ENCODE measurements around the gene MSANTD3. TPM values are rescaled to one million over a fixed set of nuclear protein-coding genes. Genes with fewer than 3 reads are reported as not detected.
A peak's percentile ranks its signal among the peaks of the same experiment; 100 is the strongest.

Gene MSANTD3
- total and polyA plus RNA-seq, 9 of the 15 experiments (the other 6 are each of a cell fraction or from before 2014, with no cell fraction given) = 9.4 to 28.7 (median 22.3) TPM

DNA sequence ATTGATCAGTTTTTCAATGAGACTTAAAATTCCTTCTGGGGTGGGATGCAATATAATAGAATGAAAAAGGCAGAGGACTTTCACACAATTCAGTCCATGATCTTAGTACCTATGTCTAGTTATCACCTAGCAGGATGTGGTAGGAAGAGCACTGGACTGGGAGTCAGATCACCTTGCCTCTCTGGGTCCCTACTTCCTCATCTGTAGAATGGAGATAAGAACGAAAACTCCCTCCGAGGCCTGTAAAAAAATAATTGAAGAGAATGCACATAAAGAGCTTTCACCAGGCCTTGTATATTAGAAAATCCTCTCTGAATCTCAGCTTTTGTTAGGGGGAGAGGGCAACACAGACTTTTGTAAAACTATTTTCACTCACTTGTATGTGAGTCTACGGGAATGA is 45.3 kb downstream of the MSANTD3 start (continued):
- TF ChIP-seq, protein P1, sequence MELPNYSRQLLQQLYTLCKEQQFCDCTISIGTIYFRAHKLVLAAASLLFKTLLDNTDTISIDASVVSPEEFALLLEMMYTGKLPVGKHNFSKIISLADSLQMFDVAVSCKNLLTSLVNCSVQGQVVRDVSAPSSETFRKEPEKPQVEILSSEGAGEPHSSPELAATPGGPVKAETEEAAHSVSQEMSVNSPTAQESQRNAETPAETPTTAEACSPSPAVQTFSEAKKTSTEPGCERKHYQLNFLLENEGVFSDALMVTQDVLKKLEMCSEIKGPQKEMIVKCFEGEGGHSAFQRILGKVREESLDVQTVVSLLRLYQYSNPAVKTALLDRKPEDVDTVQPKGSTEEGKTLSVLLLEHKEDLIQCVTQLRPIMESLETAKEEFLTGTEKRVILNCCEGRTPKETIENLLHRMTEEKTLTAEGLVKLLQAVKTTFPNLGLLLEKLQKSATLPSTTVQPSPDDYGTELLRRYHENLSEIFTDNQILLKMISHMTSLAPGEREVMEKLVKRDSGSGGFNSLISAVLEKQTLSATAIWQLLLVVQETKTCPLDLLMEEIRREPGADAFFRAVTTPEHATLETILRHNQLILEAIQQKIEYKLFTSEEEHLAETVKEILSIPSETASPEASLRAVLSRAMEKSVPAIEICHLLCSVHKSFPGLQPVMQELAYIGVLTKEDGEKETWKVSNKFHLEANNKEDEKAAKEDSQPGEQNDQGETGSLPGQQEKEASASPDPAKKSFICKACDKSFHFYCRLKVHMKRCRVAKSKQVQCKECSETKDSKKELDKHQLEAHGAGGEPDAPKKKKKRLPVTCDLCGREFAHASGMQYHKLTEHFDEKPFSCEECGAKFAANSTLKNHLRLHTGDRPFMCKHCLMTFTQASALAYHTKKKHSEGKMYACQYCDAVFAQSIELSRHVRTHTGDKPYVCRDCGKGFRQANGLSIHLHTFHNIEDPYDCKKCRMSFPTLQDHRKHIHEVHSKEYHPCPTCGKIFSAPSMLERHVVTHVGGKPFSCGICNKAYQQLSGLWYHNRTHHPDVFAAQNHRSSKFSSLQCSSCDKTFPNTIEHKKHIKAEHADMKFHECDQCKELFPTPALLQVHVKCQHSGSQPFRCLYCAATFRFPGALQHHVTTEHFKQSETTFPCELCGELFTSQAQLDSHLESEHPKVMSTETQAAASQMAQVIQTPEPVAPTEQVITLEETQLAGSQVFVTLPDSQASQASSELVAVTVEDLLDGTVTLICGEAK (IDR thresholded peaks at IDR 0.05) = no peak
- TF ChIP-seq, protein P1 (CRISPR knock-in tag; IDR thresholded peaks at IDR 0.05) = no peak
- TF ChIP-seq DNMT1 (IDR thresholded peaks at IDR 0.05) (no peak), ZNF780A (CRISPR knock-in tag; IDR thresholded peaks at IDR 0.05) (no peak), BCOR (IDR thresholded peaks at IDR 0.05) (peak; percentile 84), NRF1 (conservative IDR thresholded peaks at IDR 0.05 in 1 of 2, IDR thresholded peaks at IDR 0.05 in 1 of 2) (no peak), ARID1B (IDR thresholded peaks at IDR 0.05) (peak; percentile 50; the same call in 1 of the 2 replicates)
- TF ChIP-seq, protein P2, sequence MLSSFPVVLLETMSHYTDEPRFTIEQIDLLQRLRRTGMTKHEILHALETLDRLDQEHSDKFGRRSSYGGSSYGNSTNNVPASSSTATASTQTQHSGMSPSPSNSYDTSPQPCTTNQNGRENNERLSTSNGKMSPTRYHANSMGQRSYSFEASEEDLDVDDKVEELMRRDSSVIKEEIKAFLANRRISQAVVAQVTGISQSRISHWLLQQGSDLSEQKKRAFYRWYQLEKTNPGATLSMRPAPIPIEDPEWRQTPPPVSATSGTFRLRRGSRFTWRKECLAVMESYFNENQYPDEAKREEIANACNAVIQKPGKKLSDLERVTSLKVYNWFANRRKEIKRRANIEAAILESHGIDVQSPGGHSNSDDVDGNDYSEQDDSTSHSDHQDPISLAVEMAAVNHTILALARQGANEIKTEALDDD (IDR thresholded peaks at IDR 0.05) = no peak
- TF ChIP-seq, protein P3, sequence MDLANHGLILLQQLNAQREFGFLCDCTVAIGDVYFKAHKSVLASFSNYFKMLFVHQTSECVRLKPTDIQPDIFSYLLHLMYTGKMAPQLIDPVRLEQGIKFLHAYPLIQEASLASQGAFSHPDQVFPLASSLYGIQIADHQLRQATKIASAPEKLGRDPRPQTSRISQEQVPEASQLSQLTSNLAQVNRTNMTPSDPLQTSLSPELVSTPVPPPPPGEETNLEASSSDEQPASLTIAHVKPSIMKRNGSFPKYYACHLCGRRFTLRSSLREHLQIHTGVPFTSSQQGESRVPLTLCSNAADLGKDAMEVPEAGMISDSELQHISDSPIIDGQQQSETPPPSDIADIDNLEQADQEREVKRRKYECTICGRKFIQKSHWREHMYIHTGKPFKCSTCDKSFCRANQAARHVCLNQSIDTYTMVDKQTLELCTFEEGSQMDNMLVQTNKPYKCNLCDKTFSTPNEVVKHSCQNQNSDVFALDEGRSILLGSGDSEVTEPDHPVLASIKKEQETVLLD (IDR thresholded peaks at IDR 0.05) = no peak

All from K562 (cell line).